Measurements from ENCODE around the gene APOL5.

- TF ChIP-seq NR2C2 (CRISPR knock-in tag; IDR thresholded peaks at IDR 0.05) (no peak), E2F1 (CRISPR knock-in tag; IDR thresholded peaks at IDR 0.05) (no peak), FOXP4 (CRISPR knock-in tag; IDR thresholded peaks at IDR 0.05) (no peak), CTCF (IDR thresholded peaks at IDR 0.05) (no peak), E2F5 (CRISPR knock-in tag; IDR thresholded peaks at IDR 0.05) (no peak)
Measured at GRCh38 chr22:35742342-35743100, 24.8 kb downstream of the APOL5 start.
